Measurements from ENCODE around the gene DNAJB6.

DNAJB6 gene

GRCh38 chr7:157336383-157337315 is at the start of gene DNAJB6:
TSS of gene DNAJB6 (plus strand) at chr7:157337004. CDS start at chr7:157358573, 21,569 bp downstream.
- peak; percentile 94 for DNase-seq

GRCh38 chr7:157291404-157292080 is 45.3 kb upstream of the DNAJB6 start:
- no peak for DNase-seq

GRCh38 chr7:157292258-157292657 is 44.5 kb upstream of the DNAJB6 start:
- no peak for DNase-seq

GRCh38 chr7:157292770-157293412 is 43.9 kb upstream of the DNAJB6 start:
- no peak for DNase-seq

- DNase-seq: no peak
Measured at GRCh38 chr7:157293413-157293788, 43.4 kb upstream of the DNAJB6 start.

GRCh38 chr7:157294773-157295172 is 42.0 kb upstream of the DNAJB6 start:
- DNase-seq: no peak

GRCh38 chr7:157295338-157295737 is 41.5 kb upstream of the DNAJB6 start:
- no peak for DNase-seq

- no peak for DNase-seq
Measured at GRCh38 chr7:157297185-157297584, 39.6 kb upstream of the DNAJB6 start.

GRCh38 chr7:157299317-157299612 is 37.5 kb upstream of the DNAJB6 start:
- DNase-seq: no peak

GRCh38 chr7:157299613-157300368 is 37.0 kb upstream of the DNAJB6 start:
- no peak for DNase-seq

GRCh38 chr7:157300369-157300825 is 36.4 kb upstream of the DNAJB6 start:
- no peak for DNase-seq

- DNase-seq: no peak
Measured at GRCh38 chr7:157301610-157302120, 35.1 kb upstream of the DNAJB6 start.

GRCh38 chr7:157306846-157307838 is 29.7 kb upstream of the DNAJB6 start:
- no peak for DNase-seq

- no peak for DNase-seq
Measured at GRCh38 chr7:157309988-157310668, 26.7 kb upstream of the DNAJB6 start.

- no peak for DNase-seq
Measured at GRCh38 chr7:157310676-157311185, 26.1 kb upstream of the DNAJB6 start.

- no peak for DNase-seq
Measured at GRCh38 chr7:157312941-157313340, 23.9 kb upstream of the DNAJB6 start.

GRCh38 chr7:157313645-157314044 is 23.2 kb upstream of the DNAJB6 start:
- no peak for DNase-seq

GRCh38 chr7:157318015-157318706 is 18.6 kb upstream of the DNAJB6 start:
- DNase-seq: no peak

GRCh38 chr7:157320608-157320980 is 16.2 kb upstream of the DNAJB6 start:
- no peak for DNase-seq

- DNase-seq: no peak
Measured at GRCh38 chr7:157323401-157323800, 13.4 kb upstream of the DNAJB6 start.
